DND-41 (cell line): ENCODE results near the gene LSM3.

ENCODE experiments used
- EZH2 ChIP-seq: IDR thresholded peaks from 3 replicates; pipeline ENCODE4 v1.6.1; 2012; ENCODE audit warnings: borderline replicate concordance, low read depth, mild to moderate bottlenecking, moderate library complexity, low read length, inconsistent platforms; ENCODE audit not compliant: severe bottlenecking
- TF ChIP-seq, protein P1 (sequence below): IDR thresholded peaks from 2 replicates; pipeline ENCODE4 v1.5.1; 2012; ENCODE audit warnings: borderline replicate concordance, low read length, moderate library complexity, mild to moderate bottlenecking; ENCODE audit not compliant: poor library complexity, severe bottlenecking; ENCODE audit errors: extremely low read depth

DNA sequence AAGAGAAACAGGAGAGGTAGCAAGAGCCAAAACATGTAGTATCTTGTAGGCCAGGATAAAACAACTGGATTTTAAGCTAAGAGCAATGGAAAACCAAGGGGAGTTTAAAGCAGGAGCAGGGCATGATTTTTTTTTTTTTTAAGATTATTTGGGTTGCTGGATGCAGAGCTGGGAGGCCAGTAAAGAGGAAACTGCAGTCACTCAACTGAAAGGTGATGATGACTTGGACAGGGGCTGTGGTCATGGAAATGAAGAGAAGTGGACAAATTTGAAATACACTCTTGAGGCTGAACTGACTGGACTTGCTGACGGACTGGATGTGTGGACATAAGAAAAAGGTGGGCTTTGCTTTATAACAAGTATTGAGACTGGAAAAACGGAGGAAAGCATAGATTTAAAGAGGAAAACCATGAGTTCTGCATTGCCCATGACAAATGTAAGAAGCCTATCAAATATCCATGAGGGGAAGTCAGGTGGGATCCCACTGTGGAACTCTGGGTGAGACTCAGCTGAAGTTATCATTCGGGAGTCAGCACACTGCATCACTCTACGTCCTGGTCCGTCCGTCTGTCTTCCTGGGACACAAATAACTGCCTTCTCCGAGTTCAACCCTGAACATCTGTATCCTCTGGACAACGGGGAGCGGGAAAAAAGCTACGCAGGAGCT lies 904 bp upstream of the LSM3 start:
- TF ChIP-seq, protein P1, sequence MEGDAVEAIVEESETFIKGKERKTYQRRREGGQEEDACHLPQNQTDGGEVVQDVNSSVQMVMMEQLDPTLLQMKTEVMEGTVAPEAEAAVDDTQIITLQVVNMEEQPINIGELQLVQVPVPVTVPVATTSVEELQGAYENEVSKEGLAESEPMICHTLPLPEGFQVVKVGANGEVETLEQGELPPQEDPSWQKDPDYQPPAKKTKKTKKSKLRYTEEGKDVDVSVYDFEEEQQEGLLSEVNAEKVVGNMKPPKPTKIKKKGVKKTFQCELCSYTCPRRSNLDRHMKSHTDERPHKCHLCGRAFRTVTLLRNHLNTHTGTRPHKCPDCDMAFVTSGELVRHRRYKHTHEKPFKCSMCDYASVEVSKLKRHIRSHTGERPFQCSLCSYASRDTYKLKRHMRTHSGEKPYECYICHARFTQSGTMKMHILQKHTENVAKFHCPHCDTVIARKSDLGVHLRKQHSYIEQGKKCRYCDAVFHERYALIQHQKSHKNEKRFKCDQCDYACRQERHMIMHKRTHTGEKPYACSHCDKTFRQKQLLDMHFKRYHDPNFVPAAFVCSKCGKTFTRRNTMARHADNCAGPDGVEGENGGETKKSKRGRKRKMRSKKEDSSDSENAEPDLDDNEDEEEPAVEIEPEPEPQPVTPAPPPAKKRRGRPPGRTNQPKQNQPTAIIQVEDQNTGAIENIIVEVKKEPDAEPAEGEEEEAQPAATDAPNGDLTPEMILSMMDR: no peak
- no peak for TF ChIP-seq EZH2
